ENCODE measurements around the gene NEU3. TPM values are rescaled to one million over a fixed set of nuclear protein-coding genes. Genes with fewer than 3 reads are reported as not detected.
"Not testable (repeated sequence)": the region's sequence is repeated elsewhere in the genome, so short reads cannot be mapped to it uniquely, and the experiment has no call there.

The NEU3 gene
- total RNA-seq, 1 donor from 2014 or later = 5.2 TPM

DNA sequence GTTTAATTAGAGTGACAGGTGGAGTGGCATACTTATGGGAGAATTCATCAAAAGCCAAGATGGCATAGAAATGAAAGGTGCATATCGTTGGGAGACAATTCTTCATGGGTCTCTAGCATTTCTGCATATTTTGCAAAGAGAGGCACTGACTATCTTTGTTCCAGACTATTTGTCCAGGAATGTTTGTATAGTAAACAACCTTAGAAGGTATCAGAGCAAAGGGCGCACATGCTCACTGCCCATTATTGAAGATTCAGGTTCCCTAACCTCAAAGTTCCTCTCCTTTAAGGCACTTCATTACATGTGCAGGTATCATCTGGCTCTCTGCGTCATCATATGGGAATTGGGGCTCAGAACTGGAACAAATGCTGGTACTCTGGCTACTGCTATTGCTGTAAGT is 4.7 kb upstream of the NEU3 start:
- no peak for DNase-seq (ENCODE audit: low read depth, low spot score)

DNA sequence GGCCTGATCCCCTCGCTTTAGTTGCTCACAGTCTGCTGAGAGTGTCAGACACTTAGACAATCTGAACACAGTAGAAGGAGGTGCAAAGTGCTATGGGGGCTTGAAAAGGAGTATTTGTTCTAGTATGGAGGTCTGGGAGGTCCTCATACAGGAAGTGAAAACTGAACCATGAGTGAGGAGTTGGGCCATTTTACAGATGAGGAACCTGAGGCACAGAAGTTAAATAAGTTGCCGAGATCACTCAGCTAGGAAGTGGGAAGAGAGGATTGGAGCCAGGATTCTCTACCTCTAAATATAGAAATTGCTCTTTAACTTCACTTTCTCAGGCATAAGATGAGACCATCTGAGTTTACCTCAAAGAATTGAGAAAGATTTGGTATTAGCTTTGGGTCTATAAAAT is 4.0 kb upstream of the NEU3 start:
- no peak for DNase-seq (ENCODE audit: low read depth, low spot score)

DNA sequence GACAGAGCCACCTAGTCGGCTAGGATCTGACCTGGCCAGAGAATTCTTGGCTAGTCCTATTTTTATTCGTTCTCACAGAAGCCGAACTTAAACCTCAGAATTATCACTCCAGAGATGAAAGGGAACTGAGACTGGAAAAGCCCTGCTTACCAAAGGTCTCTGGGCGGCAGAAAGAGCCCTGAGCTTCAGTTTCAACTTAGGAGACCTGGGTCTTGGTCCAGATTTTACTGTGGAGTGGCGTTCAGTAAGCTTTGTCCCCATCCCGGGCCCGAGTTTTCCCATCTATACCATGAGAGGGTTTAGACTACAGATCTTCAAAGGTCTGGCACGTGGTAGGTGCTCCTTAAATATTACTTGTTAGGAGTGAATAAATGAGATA is 516 bp downstream of the NEU3 start:
- no peak for DNase-seq (ENCODE audit: low read depth, low spot score)

DNA sequence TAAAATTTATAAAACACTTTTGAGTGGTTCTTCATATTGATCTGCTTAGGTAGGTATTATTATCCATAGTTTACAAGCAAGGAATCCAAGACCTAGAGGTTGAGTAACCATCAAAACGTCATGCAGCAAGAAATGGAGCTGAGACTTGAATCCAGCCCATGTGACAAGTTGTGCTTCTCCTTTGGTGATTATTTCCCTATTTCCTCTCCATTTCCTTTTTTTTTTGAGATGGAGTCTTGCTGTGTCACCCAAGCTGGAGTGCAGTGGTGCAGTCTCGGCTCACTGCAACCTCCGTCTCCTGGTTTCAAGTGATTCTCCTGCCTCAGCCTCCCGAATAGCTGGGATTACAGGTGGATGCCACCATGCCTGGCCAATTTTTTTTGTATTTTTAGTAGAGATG is 1.4 kb downstream of the NEU3 start:
- DNase-seq (ENCODE audit: low read depth, low spot score) = not testable (repeated sequence)

DNA sequence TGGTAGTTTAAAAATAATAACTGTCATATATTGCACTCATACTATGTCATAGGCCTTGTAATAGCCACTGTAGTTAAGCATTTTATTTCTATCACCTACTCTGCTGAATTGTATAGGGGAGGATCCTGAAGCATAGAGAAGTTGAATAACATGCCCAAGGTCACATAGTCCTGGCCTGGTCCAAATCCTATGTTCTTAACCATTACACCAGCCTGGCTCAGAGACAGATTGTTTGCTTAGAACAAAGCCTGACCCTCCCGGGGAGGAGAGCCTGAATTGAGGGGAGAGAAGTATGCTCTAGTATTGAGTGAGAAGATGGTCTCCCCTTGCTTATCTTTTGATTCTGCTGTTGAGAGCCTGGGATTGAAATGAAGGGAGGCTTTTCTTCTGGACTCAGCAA is 2.2 kb downstream of the NEU3 start:
- no peak for DNase-seq (ENCODE audit: low read depth, low spot score)

DNA sequence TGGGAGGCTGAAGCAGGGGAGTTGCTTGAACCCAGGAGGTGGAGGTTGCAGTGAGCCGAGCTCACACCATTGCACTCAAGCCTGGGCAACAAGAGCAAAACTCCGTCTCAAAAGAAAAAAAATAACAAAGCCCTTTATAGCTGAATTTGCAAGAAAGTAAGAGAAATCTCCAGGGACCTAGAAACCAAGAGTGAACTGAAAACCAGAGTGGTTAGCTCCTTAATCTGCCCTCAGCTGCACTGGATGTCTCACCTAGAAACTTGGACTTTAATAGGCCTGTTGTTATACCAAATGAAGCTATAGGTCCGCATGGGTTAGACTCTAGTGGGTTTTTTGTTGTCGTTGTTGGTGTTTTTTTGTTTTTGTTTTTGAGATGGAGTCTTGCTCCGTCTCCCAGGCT is 4.1 kb downstream of the NEU3 start:
- no peak for DNase-seq (ENCODE audit: low read depth, low spot score)

DNA sequence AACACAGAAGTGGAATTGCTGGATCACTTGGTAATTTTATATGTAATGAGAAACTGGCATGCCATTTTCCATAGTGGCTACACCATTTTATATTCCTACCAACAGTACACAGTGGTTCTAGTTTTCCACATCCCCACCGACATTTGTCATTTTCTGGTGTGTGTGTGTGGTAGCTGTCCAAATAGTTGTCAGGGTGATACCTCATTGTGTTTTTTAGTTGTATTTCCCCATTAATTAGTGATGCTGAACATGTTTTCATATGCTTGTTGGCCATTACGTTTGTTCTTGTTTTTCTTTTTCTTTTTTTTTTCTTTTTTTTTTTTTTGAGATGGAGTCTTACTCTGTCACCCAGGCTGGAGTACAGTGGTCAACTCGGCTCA is 12.2 kb downstream of the NEU3 start:
- no peak for DNase-seq (ENCODE audit: low read depth, low spot score)

DNA sequence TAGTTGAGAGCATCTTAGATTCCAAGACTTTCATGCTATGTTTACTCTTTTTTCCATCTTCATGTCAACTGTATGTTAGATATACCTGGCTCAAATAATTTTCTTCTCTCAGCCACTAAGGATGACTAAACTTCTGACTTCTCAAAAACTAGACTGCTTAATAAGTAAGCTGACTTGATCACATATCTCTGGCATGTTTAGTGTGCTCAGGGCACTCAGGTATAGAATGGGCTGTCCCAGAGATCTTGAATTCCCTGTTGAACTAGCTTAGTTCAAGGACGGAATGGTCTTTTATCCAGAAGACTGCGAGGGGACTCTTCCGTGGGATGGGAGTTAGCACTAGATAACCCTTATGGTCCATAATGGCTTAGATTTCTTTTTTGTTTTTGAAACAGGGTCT is 13.0 kb downstream of the NEU3 start:
- no peak for DNase-seq (ENCODE audit: low read depth, low spot score)

DNA sequence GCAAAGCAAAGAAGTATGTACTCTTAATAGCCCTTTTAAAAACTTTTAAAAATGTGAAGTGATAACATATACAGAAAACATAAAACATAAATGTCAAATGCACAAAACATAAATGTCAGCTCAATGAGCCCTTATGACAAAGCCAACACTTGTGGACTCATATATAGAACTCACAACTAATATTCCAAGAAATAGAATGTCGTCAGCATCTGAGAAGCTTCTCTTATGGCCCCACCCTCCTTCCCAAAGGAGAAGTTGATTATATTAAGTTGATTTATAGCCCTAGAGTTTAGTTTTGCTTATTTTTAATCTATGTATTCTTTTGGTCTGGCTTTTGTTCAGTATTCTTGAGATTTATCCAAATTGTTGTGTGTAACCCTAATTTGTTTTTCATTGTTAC is 13.8 kb downstream of the NEU3 start:
- DNase-seq (ENCODE audit: low read depth, low spot score) = no peak

DNA sequence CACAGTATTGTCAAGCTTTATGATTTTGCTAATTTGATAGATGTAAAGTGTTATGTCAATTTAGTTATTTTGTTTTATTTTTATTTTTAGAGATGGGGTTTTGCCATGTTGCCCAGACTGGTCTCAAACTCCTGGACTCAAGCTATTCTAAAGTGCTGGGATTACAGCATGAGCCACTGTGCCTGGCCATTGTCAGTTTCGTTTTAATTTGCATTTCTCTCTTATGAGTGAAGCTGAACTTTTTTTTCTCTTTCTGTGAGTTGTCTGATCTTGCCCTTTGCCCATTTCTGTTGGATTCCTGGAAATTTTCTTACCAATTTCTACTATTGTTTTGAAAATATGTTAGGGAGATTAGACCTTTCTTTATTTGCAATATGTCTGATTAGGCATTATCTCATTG is 15.5 kb downstream of the NEU3 start:
- no peak for DNase-seq (ENCODE audit: low read depth, low spot score)

DNA sequence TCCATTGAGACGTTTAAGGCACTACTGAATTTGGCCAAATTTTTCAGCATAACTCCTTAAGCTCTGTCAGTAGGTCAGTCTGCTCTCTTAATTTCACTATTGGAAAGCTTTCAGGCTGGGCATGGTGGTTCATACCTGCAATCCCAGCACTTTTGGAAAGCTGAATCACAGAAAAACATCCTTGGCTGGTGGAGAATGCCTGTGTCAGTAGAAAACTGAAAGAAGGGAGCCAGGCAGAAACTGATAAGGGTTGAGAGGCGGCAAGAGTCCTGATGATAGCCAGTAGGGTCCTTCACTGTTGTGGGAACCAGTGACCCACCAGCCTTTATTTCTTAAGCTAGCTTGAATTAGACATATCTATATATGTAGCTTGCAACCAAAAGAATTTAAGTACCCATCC is 22.6 kb downstream of the NEU3 start:
- no peak for DNase-seq (ENCODE audit: low read depth, low spot score)

DNA sequence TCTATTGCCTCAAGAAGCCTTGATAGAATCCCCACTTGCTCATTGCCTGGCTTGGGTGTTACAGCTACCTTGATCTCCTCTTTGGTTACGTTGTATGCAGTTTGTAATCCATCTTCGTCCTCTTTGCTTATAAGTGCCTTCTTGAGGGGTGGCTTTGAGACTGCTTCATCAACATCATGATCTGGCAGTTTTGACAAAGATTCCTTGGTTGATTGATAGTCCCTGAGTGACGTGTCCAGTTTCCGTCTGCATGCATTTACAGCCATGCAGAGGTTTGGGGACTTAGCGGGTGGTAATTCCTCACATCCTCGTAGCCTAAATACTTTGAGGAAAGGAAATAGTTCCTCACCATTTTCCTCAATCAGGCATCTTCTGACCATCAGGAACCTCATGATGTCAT is 23.1 kb downstream of the NEU3 start:
- DNase-seq (ENCODE audit: low read depth, low spot score) = no peak

DNA sequence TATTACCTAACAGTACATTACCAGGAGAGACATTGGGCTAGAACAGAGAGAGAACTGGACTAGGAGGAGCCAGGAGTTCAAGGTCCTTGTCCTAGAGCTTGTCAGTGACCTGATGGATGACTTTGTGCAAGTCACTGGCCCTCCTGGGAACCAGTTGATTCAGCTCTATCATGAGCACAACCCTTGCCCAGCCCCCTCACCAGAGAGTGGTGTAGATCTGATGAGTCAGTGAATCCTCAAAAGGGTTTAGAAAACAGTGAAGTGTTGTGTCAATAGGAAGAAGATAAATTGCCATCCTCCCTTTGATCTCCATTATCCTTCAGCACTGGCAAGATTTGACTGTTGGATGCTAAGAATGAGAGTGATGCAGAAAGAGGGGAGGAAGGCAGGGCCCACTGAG is 24.3 kb downstream of the NEU3 start:
- DNase-seq (ENCODE audit: low read depth, low spot score) = no peak

DNA sequence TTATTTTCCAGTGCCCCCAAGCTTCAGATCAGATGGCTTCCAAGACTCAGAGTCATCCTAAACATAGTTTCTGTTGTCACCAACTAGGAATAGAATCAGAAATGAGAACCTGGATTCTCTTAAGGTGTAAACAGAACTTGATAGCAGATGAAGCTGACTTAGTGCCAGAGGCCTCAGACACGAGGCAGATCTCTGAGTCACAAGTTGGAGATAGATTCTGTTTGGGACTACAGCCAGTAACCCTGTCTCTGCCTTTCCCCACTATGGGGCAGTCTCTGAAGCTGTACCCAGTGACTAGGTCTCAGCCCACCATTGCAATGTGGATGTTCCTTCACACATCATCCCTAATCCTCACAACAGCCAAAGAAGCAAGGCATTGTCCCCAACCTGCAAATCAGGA is 25.4 kb downstream of the NEU3 start:
- no peak for DNase-seq (ENCODE audit: low read depth, low spot score)

DNA sequence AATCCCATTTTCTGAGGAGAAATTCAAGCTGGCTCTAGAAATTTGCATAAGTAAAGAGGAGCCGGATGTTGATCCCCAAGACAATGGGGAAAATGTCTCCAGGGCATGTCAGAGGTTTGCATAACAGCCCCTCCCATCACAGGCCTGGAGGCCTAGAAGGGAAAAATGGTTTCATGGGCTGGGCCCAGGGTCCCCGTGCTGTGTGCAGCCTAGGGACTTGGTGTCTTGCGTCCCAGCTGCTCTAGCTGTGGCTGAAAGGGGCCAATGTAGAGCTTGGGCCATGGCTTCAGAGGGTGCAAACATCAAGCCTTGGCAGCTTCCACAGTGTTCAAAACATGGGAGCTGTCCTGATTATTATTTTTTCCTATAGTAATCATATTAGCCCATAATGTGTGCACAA is 30.5 kb downstream of the NEU3 start:
- DNase-seq (ENCODE audit: low read depth, low spot score) = not testable (repeated sequence)

DNA sequence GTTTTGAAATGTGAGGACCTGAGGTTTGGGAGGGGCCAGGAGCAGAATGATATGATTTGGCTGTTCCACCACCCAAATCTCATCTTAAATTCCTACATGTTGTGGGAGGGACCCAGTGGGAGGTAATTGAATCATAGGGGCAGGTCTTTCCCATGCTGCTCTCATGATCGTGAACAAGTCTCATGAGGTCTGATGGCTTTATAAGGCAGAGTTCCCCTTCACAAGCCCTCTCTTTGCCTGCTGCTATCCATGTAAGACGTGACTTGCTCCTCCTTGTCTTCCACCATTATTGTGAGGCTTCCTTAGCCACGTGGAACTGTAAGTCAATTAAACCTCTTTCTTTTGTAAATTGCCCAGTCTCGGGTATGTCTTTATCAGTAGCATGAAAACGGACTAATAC is 31.6 kb downstream of the NEU3 start:
- DNase-seq (ENCODE audit: low read depth, low spot score) = not testable (repeated sequence)

DNA sequence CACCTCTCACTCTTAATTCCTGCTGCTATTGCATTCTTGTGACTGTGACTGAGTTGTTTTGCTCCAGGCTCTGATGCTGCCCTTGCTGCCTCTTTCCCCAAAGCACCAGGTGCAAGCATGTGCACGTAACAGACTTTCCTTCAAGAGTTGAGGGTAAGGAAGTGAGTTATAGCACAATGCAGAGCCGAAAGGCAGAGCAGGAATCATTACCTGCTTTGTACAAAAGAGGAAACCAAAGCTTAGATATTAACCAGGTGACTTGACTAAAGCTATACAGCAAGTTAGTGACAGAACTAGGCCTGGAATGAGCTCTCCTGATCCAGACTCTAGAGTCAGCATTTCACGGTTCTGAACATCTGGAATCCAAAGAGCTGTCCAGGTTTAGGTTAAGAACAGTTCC is 33.6 kb downstream of the NEU3 start:
- DNase-seq (ENCODE audit: low read depth, low spot score) = no peak

DNA sequence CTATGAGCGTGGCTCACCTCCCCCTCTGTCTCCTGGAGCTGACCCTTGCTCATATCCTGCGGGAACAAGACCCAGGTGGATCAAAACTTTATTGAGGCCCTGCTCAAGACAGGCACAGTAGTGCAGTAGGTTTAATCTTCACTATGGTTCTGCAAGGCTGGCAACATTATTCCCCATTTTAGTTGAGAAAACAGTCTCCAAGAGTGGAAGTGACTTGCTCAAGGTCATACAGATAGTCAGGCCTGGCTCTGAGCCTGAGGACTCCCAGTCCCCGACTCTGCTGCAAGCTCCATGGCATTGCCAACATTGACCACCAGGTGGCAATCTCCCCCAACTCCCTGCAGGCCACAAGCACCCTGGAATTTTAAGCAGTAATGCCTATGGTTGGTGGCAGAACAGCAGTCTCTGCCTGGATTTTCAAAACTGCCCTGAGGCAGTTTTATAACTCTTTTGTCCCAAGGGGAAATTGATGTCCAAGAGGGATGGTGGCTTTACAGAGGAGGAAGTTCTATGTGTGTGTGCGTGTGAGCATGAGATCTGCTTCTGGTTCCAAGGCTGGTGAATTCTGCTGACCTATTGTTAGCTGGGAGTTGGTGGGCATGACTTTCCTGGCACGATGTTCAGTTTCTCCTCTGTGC is 34.1 kb downstream of the NEU3 start:
- DNase-seq (ENCODE audit: low read depth, low spot score) = peak; percentile 47

DNA sequence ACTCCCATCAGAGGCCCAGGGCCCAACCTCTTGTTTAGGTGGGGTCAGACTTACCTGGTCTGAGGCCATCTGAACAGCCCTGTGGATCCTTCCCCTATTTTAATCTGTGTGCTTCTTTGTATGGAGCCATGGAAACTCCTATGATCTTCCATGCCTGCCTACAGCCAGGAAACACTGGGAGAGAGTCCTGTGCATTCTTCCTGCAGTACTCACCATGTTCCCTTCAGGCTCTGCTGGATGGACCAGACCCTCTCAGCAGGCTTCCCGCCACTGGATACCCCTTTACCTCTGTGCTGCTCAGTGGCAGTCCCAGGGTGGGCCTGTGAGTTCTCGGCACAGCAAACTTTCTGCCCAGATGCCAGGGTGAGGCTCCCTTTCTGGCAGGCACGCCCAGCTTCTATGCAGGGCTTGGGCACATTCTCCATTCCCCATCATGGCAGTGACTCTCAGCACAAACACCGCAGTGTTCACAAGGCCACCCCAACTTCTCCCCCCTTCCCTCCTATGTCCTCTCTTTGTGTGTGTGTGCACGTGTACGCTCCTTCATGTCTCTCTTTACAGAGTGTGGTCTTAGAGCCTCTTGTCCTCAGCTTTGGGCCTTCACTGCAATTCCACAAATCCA is 34.8 kb downstream of the NEU3 start:
- DNase-seq (ENCODE audit: low read depth, low spot score) = no peak

DNA sequence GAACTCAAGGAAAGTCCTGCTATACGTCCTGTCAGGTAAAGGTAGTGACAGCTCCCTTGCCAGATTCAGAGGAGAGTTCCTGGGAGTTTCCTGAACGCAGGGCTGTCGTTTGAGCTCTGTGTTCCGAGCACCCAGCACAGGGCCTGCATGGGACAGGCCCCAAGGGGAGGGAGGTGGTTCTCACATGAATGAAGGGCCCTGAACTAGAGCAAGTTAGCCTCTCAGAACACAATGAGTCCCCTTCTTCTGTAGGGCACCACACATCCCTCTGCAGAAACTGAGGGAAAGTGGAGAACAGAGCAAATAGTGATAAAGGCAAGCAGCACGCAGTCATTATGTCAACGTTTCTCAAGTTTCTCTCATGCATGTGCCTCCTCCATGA is 35.3 kb downstream of the NEU3 start:
- no peak for DNase-seq (ENCODE audit: low read depth, low spot score)

DNA sequence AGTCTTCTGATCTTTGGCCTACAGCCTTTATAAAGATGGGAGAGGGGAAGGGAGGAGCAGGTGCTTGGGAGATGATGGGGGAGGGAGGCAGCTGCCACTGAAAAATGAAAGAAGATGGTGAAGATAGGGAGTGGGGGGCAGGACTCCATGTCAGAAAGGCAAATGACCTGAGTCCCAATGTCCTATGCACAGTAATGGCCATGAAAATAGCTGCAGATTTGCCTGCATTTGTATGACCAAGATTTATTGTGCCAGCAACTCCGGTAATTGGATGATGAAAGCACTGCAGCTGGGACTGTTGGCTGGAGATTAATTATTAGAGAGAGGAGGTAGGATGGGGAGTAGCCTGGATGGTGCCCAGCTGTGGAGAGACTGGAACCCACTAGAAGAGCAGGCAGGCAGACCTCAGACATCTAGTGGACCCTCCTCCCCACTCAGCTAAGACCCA is 36.1 kb downstream of the NEU3 start:
- DNase-seq (ENCODE audit: low read depth, low spot score) = no peak

DNA sequence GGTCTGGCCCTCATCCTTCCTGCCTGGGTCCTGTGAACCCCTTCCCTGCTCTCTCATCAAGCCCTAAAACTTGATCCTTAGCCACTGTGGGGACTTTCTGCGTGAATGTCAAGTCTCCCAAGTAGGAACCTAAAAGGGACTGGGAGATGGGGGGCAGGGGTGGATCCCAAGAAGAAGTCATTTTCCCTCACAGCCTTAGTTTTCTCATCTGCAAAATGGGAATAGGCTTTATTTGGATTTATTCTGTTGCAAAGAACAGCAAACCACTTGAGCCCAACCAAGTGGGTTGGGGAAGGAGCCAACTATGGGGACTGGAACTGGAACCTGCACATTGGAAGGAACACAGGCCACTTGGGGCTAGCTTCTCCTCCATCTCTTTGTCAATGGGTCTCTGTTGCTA is 36.8 kb downstream of the NEU3 start:
- DNase-seq (ENCODE audit: low read depth, low spot score) = no peak

DNA sequence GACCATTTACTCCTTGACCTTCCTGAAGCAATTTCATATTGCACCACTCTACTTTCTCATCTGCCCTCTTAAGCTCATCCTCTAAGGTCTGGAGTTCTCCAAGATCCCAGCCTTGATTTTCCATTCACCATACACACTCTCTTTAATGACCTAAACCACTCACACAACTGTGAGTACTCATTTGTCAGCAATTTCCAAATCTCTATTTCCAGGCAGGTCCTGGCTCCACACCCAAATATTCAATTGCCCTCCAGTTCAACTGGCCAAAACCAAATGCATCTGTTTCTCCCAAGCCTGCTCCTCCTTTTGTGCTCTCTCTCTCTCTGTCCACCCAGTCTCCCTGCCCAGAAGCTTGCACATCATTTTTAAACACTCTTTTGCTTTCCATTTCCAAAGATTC is 39.6 kb downstream of the NEU3 start:
- no peak for DNase-seq (ENCODE audit: low read depth, low spot score)

DNA sequence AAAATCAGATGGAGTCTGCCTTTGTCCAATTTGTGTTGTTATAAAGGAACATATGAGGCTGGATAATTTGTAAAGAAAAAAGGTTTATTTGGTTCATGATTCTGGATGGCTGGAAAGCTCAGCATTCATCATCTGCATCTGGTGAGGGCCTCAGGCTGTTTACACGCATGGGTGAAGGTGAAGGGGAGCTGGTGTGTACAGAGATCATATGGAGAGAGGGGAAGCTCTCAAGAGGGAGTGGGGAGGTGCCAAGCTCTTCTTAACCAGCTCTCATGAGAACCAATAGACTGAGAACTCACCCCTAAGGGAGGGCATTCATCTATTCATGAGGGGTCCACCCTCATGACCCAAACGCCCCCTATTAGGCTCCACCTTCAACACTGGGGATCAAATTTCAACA is 40.0 kb downstream of the NEU3 start:
- DNase-seq (ENCODE audit: low read depth, low spot score) = no peak

All from pulmonary artery endothelial cell (primary cell).